Erythroblast (primary cell): ENCODE measurements around the gene IVNS1ABP.

Source experiments
- GATA1 ChIP-seq: IDR thresholded peaks from 2 replicates; pipeline ENCODE4 v1.6.1; 2011; ENCODE audit warnings: low read depth, mild to moderate bottlenecking, control low read depth, low read length, moderate library complexity
- POLR2A ChIP-seq: IDR thresholded peaks from 2 replicates; pipeline ENCODE4 v1.6.1; 2011; ENCODE audit warnings: mild to moderate bottlenecking, low read length

DNA sequence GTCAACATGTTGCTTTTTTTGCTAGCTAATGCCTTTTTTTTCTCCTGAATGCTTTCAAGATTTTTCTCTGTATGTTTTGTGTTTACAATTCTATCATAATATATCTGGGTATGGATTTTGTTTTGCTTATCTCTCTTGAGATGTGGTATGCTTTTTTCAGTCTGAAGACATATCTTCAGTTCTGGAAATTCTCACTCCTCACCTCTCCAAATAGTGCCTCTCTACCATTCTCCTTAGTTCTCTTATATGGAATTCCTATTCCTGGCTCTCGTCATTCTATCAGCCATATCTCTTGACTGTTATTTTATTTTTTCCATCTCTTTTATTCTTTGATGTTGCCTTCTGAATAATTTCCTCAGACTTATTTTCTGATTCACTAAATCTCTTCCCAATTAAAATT, 58.4 kb downstream of the IVNS1ABP start:
- TF ChIP-seq POLR2A, result no peak
- TF ChIP-seq GATA1, result no peak
